Trophoblast cell (in vitro differentiated cells and primary cell): ENCODE measurements around the gene TPSAB1.
A peak's percentile ranks its signal among the peaks of the same experiment; 100 is the strongest.
"Not testable (repeated sequence)": the region's sequence is repeated elsewhere in the genome, so short reads cannot be mapped to it uniquely, and the experiment has no call there.

Experiments
- DNase-seq, 2 donors: peaks; one replicate each; pipeline ENCODE4 v3.0.0-alpha.2; 2016
- H2AFZ ChIP-seq: 2 replicates; pipeline ENCODE4 v1.6.1; 2013; ENCODE audit warnings: low read length, moderate library complexity, mild to moderate bottlenecking; ENCODE audit not compliant: insufficient read depth, poor library complexity
- H2AK5ac ChIP-seq: 2 replicates; pipeline ENCODE4 v1.6.1; 2013; ENCODE audit warnings: mild to moderate bottlenecking, low read length
- H2BK120ac ChIP-seq: 2 replicates; pipeline ENCODE4 v1.6.1; 2013; ENCODE audit warnings: low read length, mild to moderate bottlenecking, moderate library complexity; ENCODE audit not compliant: insufficient read depth, poor library complexity
- H2BK12ac ChIP-seq: 2 replicates; pipeline ENCODE4 v1.6.1; 2013; ENCODE audit warnings: mild to moderate bottlenecking, low read length, moderate library complexity
- H2BK5ac ChIP-seq: 2 replicates; pipeline ENCODE4 v1.6.1; 2013; ENCODE audit warnings: low read length, low read depth, moderate library complexity, mild to moderate bottlenecking; ENCODE audit not compliant: poor library complexity
- H3K14ac ChIP-seq: 2 replicates; pipeline ENCODE4 v1.6.1; 2013; ENCODE audit warnings: mild to moderate bottlenecking, low read length
- H3K18ac ChIP-seq: 2 replicates; pipeline ENCODE4 v1.6.1; 2013; ENCODE audit warnings: mild to moderate bottlenecking, low read length
- H3K23ac ChIP-seq: 2 replicates; pipeline ENCODE4 v1.6.1; 2013; ENCODE audit warnings: low read length
- H3K27ac ChIP-seq: 2 replicates; pipeline ENCODE4 v1.5.1; 2013; ENCODE audit warnings: low read depth, mild to moderate bottlenecking, inconsistent platforms, low read length, moderate library complexity
- H3K27me3 ChIP-seq: 2 replicates; pipeline ENCODE4 v1.6.1; 2013; ENCODE audit warnings: inconsistent platforms, mild to moderate bottlenecking, low read length, moderate library complexity; ENCODE audit not compliant: insufficient read depth
- H3K36me3 ChIP-seq, 2 experiments: 1 replicate in 1 of 2; 2 replicates in 1 of 2; pipeline ENCODE4 v1.6.1; 2013; ENCODE audit warnings: low read length in 2 of 2, mild to moderate bottlenecking in 2 of 2, moderate library complexity in 1 of 2; ENCODE audit not compliant: insufficient read depth in 2 of 2, control insufficient read depth in 1 of 2
- H3K4ac ChIP-seq: 2 replicates; pipeline ENCODE4 v1.6.1; 2013; ENCODE audit warnings: low read depth, mild to moderate bottlenecking, low read length, moderate library complexity
- H3K4me1 ChIP-seq, 2 experiments: 1 replicate in 1 of 2; 2 replicates in 1 of 2; pipeline ENCODE4 v1.6.1; 2013; ENCODE audit warnings: low read length in 2 of 2, mild to moderate bottlenecking in 2 of 2, moderate library complexity in 1 of 2; ENCODE audit not compliant: insufficient read depth in 2 of 2, control insufficient read depth in 1 of 2
- H3K4me2 ChIP-seq: 2 replicates; pipeline ENCODE4 v1.6.1; 2013; ENCODE audit warnings: inconsistent platforms, mild to moderate bottlenecking, low read length, moderate library complexity
- H3K4me3 ChIP-seq: 2 replicates; pipeline ENCODE4 v1.5.1; 2013; ENCODE audit warnings: mild to moderate bottlenecking, low read depth, low read length, inconsistent platforms
- H3K79me1 ChIP-seq: one replicate; pipeline ENCODE4 v1.6.1; 2013; ENCODE audit warnings: low read length
- H3K79me2 ChIP-seq: 2 replicates; pipeline ENCODE4 v1.6.1; 2013; ENCODE audit warnings: low read length, mild to moderate bottlenecking; ENCODE audit not compliant: control insufficient read depth, insufficient read depth, poor library complexity
- H3K9ac ChIP-seq: 2 replicates; pipeline ENCODE4 v1.6.1; 2013; ENCODE audit warnings: mild to moderate bottlenecking, low read length
- H3K9me3 ChIP-seq: 2 replicates; pipeline ENCODE4 v1.6.1; 2013; ENCODE audit warnings: low read depth, mild to moderate bottlenecking, control low read depth, inconsistent platforms, low read length; ENCODE audit not compliant: insufficient read depth
- H4K12ac ChIP-seq: 2 replicates; pipeline ENCODE4 v1.6.1; 2013; ENCODE audit warnings: low read depth, mild to moderate bottlenecking, low read length, moderate library complexity
- H4K8ac ChIP-seq: 2 replicates; pipeline ENCODE4 v1.6.1; 2013; ENCODE audit warnings: low read depth, mild to moderate bottlenecking, low read length, moderate library complexity
- H4K91ac ChIP-seq: one replicate; pipeline ENCODE4 v1.6.1; 2013; ENCODE audit warnings: low read depth, mild to moderate bottlenecking, low read length, moderate library complexity
- WGBS: extraction: QIAGEN DNeasy Blood & Tissue Kit; methylation state at CpG from one replicate; pipeline ENCODE4 v1.1.7; 2013; ENCODE audit warnings: missing lambda C conversion rate; ENCODE audit not compliant: insufficient read length, insufficient coverage; ENCODE audit errors: extremely low coverage; 5-methylcytosine and 5-hydroxymethylcytosine counted together

The TPSAB1 gene

DNA sequence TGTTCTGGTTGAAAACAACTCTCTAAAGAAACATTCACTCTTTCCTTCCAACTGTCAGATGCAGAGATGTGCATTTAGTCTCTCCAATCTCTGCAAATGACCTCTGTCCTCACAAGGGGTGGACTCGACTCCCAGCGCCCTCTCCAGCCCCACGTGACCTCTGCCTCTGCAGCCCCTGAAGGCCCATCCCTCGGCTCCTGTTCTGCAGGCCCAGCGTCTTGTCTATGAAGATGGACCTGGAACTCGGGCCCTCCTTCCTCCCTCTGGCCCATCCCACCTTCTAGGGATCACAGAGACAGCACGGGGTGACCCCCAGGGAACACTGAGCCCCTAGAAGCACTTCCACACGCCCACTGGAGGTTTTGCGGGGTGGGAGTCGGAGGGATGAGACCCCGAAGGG lies 2.9 kb downstream of the TPSAB1 start:
- H3K79me1 ChIP-seq, H3K79me2 ChIP-seq, H2BK5ac ChIP-seq, H2BK12ac ChIP-seq, H3K18ac ChIP-seq, H3K36me3 ChIP-seq, H3K9ac ChIP-seq, H4K8ac ChIP-seq, H4K12ac ChIP-seq, H3K14ac ChIP-seq, H2AK5ac ChIP-seq, DNase-seq, H3K27ac ChIP-seq, H3K23ac ChIP-seq, H3K4me1 ChIP-seq, H3K9me3 ChIP-seq, H3K4me3 ChIP-seq, H2BK120ac ChIP-seq, H3K4ac ChIP-seq, H3K27me3 ChIP-seq, H3K4me2 ChIP-seq, H2AFZ ChIP-seq, H4K91ac ChIP-seq: not testable (repeated sequence)
- WGBS: no CpG with 5 or more reads among the region's 11 CpGs

DNA sequence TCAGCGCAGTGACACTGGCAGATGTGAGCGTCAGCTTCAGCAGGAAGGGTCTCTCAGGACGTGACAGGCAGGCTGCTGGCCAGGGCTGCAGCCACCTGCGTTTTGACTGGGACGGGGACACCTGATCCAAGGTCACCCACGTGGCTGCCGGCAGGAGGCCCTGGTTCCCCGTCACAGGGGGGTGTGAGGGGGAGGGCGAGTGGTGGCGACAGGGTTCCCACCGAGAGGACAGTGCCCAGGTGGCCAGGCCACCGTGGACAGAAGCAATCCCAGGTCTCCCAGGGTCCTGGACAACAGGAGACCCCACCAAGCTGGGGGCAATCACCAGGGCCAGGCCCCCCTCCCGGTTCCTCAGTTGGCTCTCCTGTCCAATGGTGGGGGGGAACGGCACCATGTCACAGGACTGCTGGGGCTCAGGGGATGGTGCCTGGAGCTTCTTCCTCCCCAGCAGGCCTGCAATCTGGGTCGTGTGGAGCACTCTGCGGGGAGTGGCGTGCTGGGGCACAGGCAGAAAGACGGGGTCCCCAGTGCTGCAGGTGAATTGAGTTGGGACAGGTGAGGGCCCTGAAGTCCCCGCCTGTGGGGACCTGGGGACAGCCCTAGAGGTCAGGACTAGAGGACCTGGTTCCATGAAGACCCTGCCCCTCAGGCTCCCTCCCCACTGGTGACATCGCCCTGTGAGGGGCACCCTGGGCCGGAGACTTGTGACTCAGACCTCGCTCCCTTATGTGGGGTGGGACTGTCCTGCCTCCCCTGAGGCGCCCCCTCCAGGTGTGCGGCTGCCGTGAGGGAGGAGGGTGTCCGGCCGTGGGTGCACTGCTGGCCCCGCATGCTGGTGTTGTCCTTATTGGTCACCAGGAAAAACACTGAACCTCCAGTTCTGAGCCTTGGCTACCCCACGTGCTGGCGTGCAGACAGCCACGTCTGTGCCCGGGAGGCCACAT lies 3.7 kb downstream of the TPSAB1 start:
- H4K8ac ChIP-seq, H3K4me1 ChIP-seq, H3K14ac ChIP-seq, H3K4me3 ChIP-seq, H3K27ac ChIP-seq, H4K12ac ChIP-seq, H3K9me3 ChIP-seq, H2BK5ac ChIP-seq, H3K9ac ChIP-seq, H3K27me3 ChIP-seq, H2BK12ac ChIP-seq, H2BK120ac ChIP-seq, H3K4me2 ChIP-seq, H2AK5ac ChIP-seq, H3K4ac ChIP-seq, H3K18ac ChIP-seq, DNase-seq, H3K79me2 ChIP-seq, H3K23ac ChIP-seq, H2AFZ ChIP-seq, H4K91ac ChIP-seq, H3K79me1 ChIP-seq, H3K36me3 ChIP-seq: not testable (repeated sequence)
- WGBS: no CpG with 5 or more reads among the region's 32 CpGs

DNA sequence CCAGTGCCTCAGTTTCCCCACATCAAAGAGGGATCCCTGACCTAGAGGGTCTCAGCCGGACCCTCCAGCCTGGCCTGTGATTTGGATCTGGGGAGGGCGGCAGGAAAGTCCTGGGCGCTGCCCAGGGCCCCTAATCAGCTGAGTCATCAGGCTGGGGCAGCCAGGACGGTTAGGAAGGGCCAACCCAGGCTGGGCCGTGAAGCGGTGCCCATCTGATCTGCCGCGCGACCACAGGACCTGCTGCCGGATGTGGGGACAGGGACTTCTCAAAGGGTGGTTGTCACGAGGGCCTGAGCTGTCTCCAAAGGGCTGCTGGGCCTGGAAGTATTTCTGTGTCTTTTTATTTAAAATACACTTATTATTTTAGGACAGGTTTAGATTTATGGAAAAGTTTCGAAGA lies 4.4 kb downstream of the TPSAB1 start:
- no peak overlapping the region for H4K8ac ChIP-seq
- DNase-seq: peak in 1 of 2 donors; percentile 48
- H2AK5ac ChIP-seq: no peak overlapping the region
- H3K4ac ChIP-seq: no peak overlapping the region
- H3K4me1 ChIP-seq: no peaks in the 10 kb centered on the region
- H3K36me3 ChIP-seq: no peaks in the 10 kb centered on the region
- no peaks in the 10 kb centered on the region for H3K79me2 ChIP-seq
- H3K4me3 ChIP-seq: no peak overlapping the region
- no peak overlapping the region for H3K9ac ChIP-seq
- H3K27me3 ChIP-seq: no peaks in the 10 kb centered on the region
- H3K14ac ChIP-seq: no peak overlapping the region
- no peak overlapping the region for H3K4me2 ChIP-seq
- H4K91ac ChIP-seq: no peak overlapping the region
- WGBS: no CpG with 5 or more reads among the region's 12 CpGs
- H2BK5ac ChIP-seq: no peak overlapping the region
- no peaks in the 10 kb centered on the region for H3K79me1 ChIP-seq
- H4K12ac ChIP-seq: no peak overlapping the region
- H2BK120ac ChIP-seq: no peak overlapping the region
- no peak overlapping the region for H3K23ac ChIP-seq
- peaks cover 6% of the 10 kb centered on the region for H3K9me3 ChIP-seq
- H2AFZ ChIP-seq: no peak overlapping the region
- no peak overlapping the region for H3K27ac ChIP-seq
- H3K18ac ChIP-seq: no peak overlapping the region
- H2BK12ac ChIP-seq: no peak overlapping the region

GRCh38 chr16:1245452-1246020 lies 5.0 kb downstream of the TPSAB1 start:
- Histone ChIP-seq H3K9me3 (peaks cover 6% of the 10 kb centered on the region), H2BK5ac (no peak overlapping the region), H3K27me3 (no peaks in the 10 kb centered on the region), H2AFZ (no peak overlapping the region), H3K79me2 (no peaks in the 10 kb centered on the region), H3K23ac (no peak overlapping the region), H3K9ac (no peak overlapping the region), H4K12ac (no peak overlapping the region), H2AK5ac (no peak overlapping the region), H4K8ac (no peak overlapping the region), H3K79me1 (no peaks in the 10 kb centered on the region), H3K14ac (no peak overlapping the region), H3K36me3 (no peaks in the 10 kb centered on the region), H3K4me3 (no peak overlapping the region), H2BK12ac (no peak overlapping the region), H3K4ac (no peak overlapping the region), H3K4me1 (no peaks in the 10 kb centered on the region), H3K4me2 (no peak overlapping the region), H3K18ac (no peak overlapping the region), H2BK120ac (no peak overlapping the region), H4K91ac (no peak overlapping the region), H3K27ac (no peak overlapping the region)
- DNase-seq: no peak
- no CpG with 5 or more reads among the region's 22 CpGs for WGBS
